Measurements from ENCODE around the gene HAL. TPM values are rescaled to one million over a fixed set of nuclear protein-coding genes. Genes with fewer than 3 reads are reported as not detected.

The HAL gene
- total RNA-seq, 1 experiment from 2014 or later: 0.82 TPM

- Mint-ChIP-seq H3K4me3 (ENCODE audit: unreplicated experiment) (no peak overlapping the region), H3K27ac (ENCODE audit: unreplicated experiment) (no peak overlapping the region), H3K36me3 (ENCODE audit: insufficient read depth, unreplicated experiment) (no peaks in the 10 kb centered on the region), H3K27me3 (ENCODE audit: insufficient read depth, unreplicated experiment) (no peaks in the 10 kb centered on the region), H3K9me3 (ENCODE audit: unreplicated experiment) (no peaks in the 10 kb centered on the region), H3K4me1 (ENCODE audit: low read depth, unreplicated experiment) (no peaks in the 10 kb centered on the region)
- DNase-seq: no peak
- H3K27me3 ChIP-seq (replicated peaks; ENCODE audit: control insufficient read depth, insufficient read depth, low read length): no peaks in the 10 kb centered on the region
- intact Hi-C loops (cut with micrococcal nuclease; ENCODE audit: unreplicated experiment): no loop called here
- TF ChIP-seq CTCF (IDR thresholded peaks at IDR 0.05; ENCODE audit: insufficient read depth in 1 of 2, low read depth in 1 of 2, low read length in 1 of 2, severe bottlenecking in 1 of 2, unreplicated experiment in 1 of 2): no peak
- no peaks in the 10 kb centered on the region for H3K9me3 ChIP-seq
- ChIA-PET CTCF (no interaction called here), POLR2A (interaction anchor here (0.6 kb wide), 1 partner anchor 14 kb away, joined by 3 read pairs; the partner anchor contains the start of gene HAL)
- H3K4me3 ChIP-seq (ENCODE audit: low read depth, low read length): no peak overlapping the region
- no peaks in the 10 kb centered on the region for H3K4me1 ChIP-seq
- no TSS peak for BruUV-seq (replicated peaks)
- H3K36me3 ChIP-seq (ENCODE audit: control insufficient read depth, insufficient read depth, low read length): no peaks in the 10 kb centered on the region
Observed at GRCh38 chr12:95982602-95983001, 13.5 kb downstream of the HAL start.

GRCh38 chr12:95980437-95980836, 15.7 kb downstream of the HAL start:
- no TSS peak for BruUV-seq (replicated peaks)
- H3K4me3 Mint-ChIP-seq (ENCODE audit: unreplicated experiment): no peak overlapping the region
- no peaks in the 10 kb centered on the region for H3K36me3 ChIP-seq (ENCODE audit: control insufficient read depth, insufficient read depth, low read length)
- H3K4me1 Mint-ChIP-seq (ENCODE audit: low read depth, unreplicated experiment): no peaks in the 10 kb centered on the region
- no peaks in the 10 kb centered on the region for H3K27me3 ChIP-seq (replicated peaks; ENCODE audit: control insufficient read depth, insufficient read depth, low read length)
- TF ChIP-seq CTCF (IDR thresholded peaks at IDR 0.05; ENCODE audit: insufficient read depth in 1 of 2, low read depth in 1 of 2, low read length in 1 of 2, severe bottlenecking in 1 of 2, unreplicated experiment in 1 of 2): no peak
- no peaks in the 10 kb centered on the region for H3K9me3 ChIP-seq
- CTCF ChIA-PET: no interaction called here
- H3K4me1 ChIP-seq: peaks cover 6% of the 10 kb centered on the region; the same call in 1 of the 2 replicates
- no peaks in the 10 kb centered on the region for H3K36me3 Mint-ChIP-seq (ENCODE audit: insufficient read depth, unreplicated experiment)
- H3K9me3 Mint-ChIP-seq (ENCODE audit: unreplicated experiment): no peaks in the 10 kb centered on the region
- intact Hi-C loops (cut with micrococcal nuclease; ENCODE audit: unreplicated experiment): no loop called here
- no peak overlapping the region for H3K27ac Mint-ChIP-seq (ENCODE audit: unreplicated experiment)
- no peaks in the 10 kb centered on the region for H3K27me3 Mint-ChIP-seq (ENCODE audit: insufficient read depth, unreplicated experiment)
- POLR2A ChIA-PET: no interaction called here
- no peak overlapping the region for H3K4me3 ChIP-seq (ENCODE audit: low read depth, low read length)
- no peak for DNase-seq

GRCh38 chr12:95978774-95979173, 17.4 kb downstream of the HAL start:
- H3K27me3 Mint-ChIP-seq (ENCODE audit: insufficient read depth, unreplicated experiment): no peaks in the 10 kb centered on the region
- peaks cover 18% of the 10 kb centered on the region for H3K4me1 ChIP-seq
- H3K27ac Mint-ChIP-seq (ENCODE audit: unreplicated experiment): no peak overlapping the region
- no peaks in the 10 kb centered on the region for H3K27me3 ChIP-seq (replicated peaks; ENCODE audit: control insufficient read depth, insufficient read depth, low read length)
- intact Hi-C loops (cut with micrococcal nuclease; ENCODE audit: unreplicated experiment): no loop called here
- H3K4me3 Mint-ChIP-seq (ENCODE audit: unreplicated experiment): no peak overlapping the region
- no peak for DNase-seq
- no peaks in the 10 kb centered on the region for H3K4me1 Mint-ChIP-seq (ENCODE audit: low read depth, unreplicated experiment)
- BruUV-seq (replicated peaks): no TSS peak
- no peak overlapping the region for H3K4me3 ChIP-seq (ENCODE audit: low read depth, low read length)
- no peak for TF ChIP-seq CTCF (IDR thresholded peaks at IDR 0.05; ENCODE audit: insufficient read depth in 1 of 2, low read depth in 1 of 2, low read length in 1 of 2, severe bottlenecking in 1 of 2, unreplicated experiment in 1 of 2)
- CTCF ChIA-PET: no interaction called here
- H3K9me3 ChIP-seq: no peaks in the 10 kb centered on the region
- H3K36me3 Mint-ChIP-seq (ENCODE audit: insufficient read depth, unreplicated experiment): no peaks in the 10 kb centered on the region
- POLR2A ChIA-PET: no interaction called here
- H3K36me3 ChIP-seq (ENCODE audit: control insufficient read depth, insufficient read depth, low read length): no peaks in the 10 kb centered on the region
- H3K9me3 Mint-ChIP-seq (ENCODE audit: unreplicated experiment): no peaks in the 10 kb centered on the region

All from Caco-2 (cell line).